ENCODE measurements around the gene PTPRM.

DNA sequence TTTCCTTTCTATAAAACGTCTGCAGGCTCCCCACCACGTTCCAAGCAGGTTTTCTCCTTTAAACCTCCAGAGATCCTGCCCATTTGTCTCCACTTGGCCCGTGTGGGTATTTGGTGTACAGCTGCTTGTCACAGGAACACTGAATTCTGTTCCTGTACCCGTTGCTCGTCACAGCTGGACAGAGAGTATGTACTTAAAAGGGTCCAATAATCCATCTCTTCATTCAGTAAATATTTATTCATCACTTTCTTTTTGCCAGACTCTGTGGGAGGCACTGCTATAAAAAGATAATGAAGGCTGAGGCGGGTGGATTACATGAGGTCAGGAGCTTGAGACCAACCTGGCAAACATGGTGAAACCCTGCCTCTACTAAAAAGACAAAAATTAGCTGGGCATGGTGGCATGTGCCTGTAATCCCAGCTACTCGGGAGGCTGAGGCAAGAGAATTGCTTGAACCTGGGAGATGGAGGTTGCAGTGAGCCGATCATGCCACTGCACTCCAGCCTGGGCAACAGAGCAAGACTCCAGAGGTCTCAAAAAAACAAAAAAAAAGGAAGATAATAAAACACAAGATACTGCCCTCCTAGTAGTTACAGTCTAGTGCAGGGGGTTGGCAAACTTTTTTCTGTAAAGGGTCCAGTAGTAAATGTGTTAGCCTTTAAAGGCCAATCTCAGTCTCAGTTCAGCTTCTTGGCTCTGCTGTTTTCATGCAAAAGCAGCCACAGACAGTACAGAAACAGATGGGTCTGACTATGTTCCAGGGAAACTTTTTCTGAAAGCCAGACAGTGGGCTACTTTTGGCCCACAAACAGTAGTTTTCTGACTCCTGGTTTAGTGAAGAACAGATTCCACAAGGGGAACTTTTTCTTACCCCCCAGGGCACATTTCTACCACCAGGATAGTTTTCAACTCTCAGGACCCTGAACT is 732.2 kb downstream of the PTPRM start:
- TF ChIP-seq ESRRG (CRISPR knock-in tag; IDR thresholded peaks at IDR 0.05) (no peak), ARNTL (CRISPR knock-in tag; IDR thresholded peaks at IDR 0.05; ENCODE audit: borderline replicate concordance, low read depth) (no peak), RARB (CRISPR knock-in tag; IDR thresholded peaks at IDR 0.05) (no peak)
- TF ChIP-seq, protein P1, sequence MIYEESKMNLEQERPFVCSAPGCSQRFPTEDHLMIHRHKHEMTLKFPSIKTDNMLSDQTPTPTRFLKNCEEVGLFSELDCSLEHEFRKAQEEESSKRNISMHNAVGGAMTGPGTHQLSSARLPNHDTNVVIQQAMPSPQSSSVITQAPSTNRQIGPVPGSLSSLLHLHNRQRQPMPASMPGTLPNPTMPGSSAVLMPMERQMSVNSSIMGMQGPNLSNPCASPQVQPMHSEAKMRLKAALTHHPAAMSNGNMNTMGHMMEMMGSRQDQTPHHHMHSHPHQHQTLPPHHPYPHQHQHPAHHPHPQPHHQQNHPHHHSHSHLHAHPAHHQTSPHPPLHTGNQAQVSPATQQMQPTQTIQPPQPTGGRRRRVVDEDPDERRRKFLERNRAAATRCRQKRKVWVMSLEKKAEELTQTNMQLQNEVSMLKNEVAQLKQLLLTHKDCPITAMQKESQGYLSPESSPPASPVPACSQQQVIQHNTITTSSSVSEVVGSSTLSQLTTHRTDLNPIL (CRISPR knock-in tag; IDR thresholded peaks at IDR 0.05; ENCODE audit: low read depth) = no peak

All from SK-N-SH treated with all-trans-retinoic acid at 6 μM for 48 hours (cell line).